HCEC 1CT (cell line): ENCODE results near the gene ATXN7L1.

Experiments
- DNase-seq: peaks from one replicate; pipeline ENCODE4 v3.0.0-alpha.2; 2017

Gene ATXN7L1

GRCh38 chr7:105876091-105876963 lies at the start of gene ATXN7L1:
ATXN7L1 (minus strand) TSS chr7:105876599; CDS start chr7:105876558, 41 bp downstream.
- peak; percentile 96 for DNase-seq

GRCh38 chr7:105926131-105926530 lies 49.7 kb upstream of the ATXN7L1 start:
- DNase-seq = peak; percentile 44

GRCh38 chr7:105924945-105925344 lies 48.5 kb upstream of the ATXN7L1 start:
- DNase-seq = no peak

GRCh38 chr7:105920766-105921165 lies 44.4 kb upstream of the ATXN7L1 start:
- DNase-seq = no peak

- no peak for DNase-seq
These were observed 41.3 kb upstream of the ATXN7L1 start for GRCh38 chr7:105917659-105918058.

- DNase-seq = peak; percentile 50
These were observed 40.2 kb upstream of the ATXN7L1 start for GRCh38 chr7:105916603-105917002.

GRCh38 chr7:105913947-105914346 lies 37.5 kb upstream of the ATXN7L1 start:
- no peak for DNase-seq

GRCh38 chr7:105911961-105912575 lies 35.7 kb upstream of the ATXN7L1 start:
- DNase-seq = peak; percentile 75

- DNase-seq = no peak
These were observed 33.8 kb upstream of the ATXN7L1 start for GRCh38 chr7:105910172-105910571.

GRCh38 chr7:105909742-105910141 lies 33.3 kb upstream of the ATXN7L1 start:
- DNase-seq = no peak

GRCh38 chr7:105907129-105907846 lies 30.9 kb upstream of the ATXN7L1 start:
- DNase-seq = no peak

GRCh38 chr7:105906695-105907094 lies 30.3 kb upstream of the ATXN7L1 start:
- no peak for DNase-seq

- no peak for DNase-seq
These were observed 29.6 kb upstream of the ATXN7L1 start for GRCh38 chr7:105905910-105906568.

GRCh38 chr7:105905209-105905909 lies 29.0 kb upstream of the ATXN7L1 start:
- DNase-seq = no peak

- DNase-seq = no peak
These were observed 27.7 kb upstream of the ATXN7L1 start for GRCh38 chr7:105904064-105904463.

GRCh38 chr7:105902325-105902911 lies 26.0 kb upstream of the ATXN7L1 start:
- no peak for DNase-seq

- DNase-seq = no peak
These were observed 21.6 kb upstream of the ATXN7L1 start for GRCh38 chr7:105897999-105898398.

GRCh38 chr7:105896407-105896911 lies 20.1 kb upstream of the ATXN7L1 start:
- DNase-seq = no peak

GRCh38 chr7:105894131-105894530 lies 17.7 kb upstream of the ATXN7L1 start:
- DNase-seq = no peak

- DNase-seq = no peak
These were observed 16.0 kb upstream of the ATXN7L1 start for GRCh38 chr7:105892387-105892786.

GRCh38 chr7:105890290-105890997 lies 14.0 kb upstream of the ATXN7L1 start:
- DNase-seq = no peak
